HG03520 (cell line): ENCODE measurements around the gene CCSER1.
"Not testable (repeated sequence)": the region's sequence is repeated elsewhere in the genome, so short reads cannot be mapped to it uniquely, and the experiment has no call there.

Experiments
- ATAC-seq: cut with Tn5 transposase; IDR thresholded peaks from one replicate; pipeline ENCODE4 v1.9.1; 2021; ENCODE audit warnings: mild to moderate bottlenecking, moderate library complexity; ENCODE audit not compliant: unreplicated experiment

CCSER1 gene

DNA sequence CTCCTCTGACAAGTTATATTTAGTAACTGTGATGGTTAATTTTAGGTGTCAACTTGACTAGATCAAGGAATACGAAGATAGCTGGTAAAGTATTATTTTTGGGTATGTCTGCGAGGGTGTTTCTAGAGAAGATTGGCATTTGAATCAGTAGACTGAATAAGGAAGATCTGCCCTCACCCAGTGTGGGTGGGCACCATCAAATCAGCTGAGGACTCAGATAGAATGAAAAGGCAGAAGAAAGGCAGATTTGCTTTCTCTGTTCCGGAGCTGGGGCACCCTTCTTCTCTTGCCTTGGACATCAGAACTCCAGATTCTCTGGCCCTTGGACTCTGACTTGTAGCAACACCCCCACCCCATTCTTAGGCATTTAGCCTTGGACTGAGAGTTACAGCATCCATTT lies 981.6 kb downstream of the CCSER1 start:
- no peak for ATAC-seq

DNA sequence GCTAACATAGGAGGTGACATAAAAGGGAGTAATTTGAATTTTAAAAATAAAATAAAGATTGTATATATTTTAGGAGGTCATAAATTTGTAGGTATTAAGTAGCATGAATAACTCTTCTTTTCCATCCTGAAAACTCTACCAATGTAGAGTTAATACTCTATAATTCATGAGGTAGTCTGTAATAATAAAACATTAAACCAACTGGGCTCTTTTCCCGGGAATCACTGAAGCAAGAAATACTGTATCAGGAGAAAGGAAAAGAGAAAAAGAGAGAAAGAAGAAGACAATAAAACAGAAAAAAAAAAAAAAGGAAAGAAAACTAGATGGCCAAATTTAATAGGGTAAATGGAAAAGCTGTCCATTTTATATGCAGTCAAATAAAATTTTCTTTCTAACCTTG lies 984.4 kb downstream of the CCSER1 start:
- no peak for ATAC-seq

DNA sequence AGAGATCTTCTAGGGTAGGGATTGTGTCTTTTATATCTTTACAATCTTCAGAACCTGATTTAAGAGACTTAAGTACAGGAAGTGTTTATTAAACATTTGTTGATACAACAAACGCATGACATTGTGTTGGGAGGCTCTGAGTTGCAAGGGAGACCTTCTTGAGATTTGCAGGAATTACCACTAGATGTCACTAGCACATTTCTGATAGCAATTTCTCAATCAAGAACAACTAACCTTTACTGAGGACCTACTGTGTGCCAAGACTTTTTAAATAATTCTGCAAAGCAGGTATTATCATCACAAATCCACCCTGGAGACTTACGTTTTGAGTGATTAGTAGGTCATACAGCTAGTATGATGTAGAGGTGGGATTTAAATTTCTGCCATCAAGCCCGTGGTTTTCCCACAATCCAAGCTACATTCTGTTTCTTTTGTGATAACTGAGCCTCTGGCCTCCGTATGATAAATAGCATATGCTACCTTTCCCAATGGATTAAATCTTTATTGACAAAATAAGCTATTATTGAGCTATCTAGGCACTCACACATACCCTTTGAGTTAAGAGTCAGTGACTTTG lies 986.0 kb downstream of the CCSER1 start:
- no peak for ATAC-seq

DNA sequence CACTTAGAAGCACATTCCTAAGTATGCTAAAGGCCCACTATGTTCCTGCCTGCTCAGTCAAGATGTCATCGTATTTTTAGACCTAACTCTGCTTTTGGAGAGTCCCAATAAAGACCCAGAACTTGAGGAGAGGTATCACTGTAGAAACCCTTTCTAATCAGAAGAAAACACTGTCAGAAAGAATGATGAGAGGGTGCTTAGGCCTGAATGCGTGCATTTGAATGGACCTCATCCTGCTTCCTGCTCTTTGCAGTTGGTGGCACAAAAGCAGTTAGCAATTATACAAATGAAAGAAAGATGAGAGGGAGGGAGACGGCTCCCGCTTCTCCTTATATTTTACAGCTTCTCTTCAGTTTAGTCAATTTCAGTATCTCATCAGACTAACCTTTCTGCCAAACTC lies 987.2 kb downstream of the CCSER1 start:
- ATAC-seq: no peak

DNA sequence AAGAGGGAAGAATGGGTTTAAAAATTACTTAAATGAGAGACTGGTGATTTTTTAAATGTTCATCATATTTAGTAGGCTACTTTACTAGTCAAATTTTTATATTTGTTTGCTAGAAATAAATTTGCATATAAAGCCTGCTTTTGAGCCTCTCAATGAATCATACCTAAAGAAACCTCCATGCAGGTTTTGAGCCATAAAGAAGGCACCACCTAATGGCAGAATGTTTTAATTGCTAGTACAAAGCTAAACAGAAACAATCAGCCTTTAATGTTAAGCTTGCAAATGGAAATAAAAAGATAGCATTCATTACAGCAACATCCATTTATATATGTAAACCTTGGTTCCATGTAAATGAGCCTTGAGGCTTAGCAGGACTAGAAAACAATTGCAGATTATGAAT lies 989.7 kb downstream of the CCSER1 start:
- ATAC-seq: peak; percentile 51

DNA sequence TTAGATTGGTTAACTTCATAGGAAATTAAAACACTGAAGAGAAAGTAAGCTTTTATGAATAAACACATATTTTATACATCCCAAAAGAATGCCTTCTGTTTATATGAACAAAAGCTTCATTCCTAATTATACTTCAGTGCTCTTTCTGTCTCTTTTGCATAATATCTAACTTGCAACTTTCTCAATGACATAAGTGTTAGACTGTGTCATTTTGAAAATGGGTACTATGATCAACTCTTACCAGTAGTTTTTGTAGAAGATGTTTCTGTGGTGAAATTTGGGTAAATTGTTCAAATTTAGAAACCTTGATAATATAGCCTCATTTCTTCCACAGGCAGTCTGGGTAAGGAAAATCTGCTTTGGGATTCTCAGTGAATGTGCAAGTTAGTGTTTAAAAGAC lies 991.4 kb downstream of the CCSER1 start:
- peak; percentile 55 for ATAC-seq

DNA sequence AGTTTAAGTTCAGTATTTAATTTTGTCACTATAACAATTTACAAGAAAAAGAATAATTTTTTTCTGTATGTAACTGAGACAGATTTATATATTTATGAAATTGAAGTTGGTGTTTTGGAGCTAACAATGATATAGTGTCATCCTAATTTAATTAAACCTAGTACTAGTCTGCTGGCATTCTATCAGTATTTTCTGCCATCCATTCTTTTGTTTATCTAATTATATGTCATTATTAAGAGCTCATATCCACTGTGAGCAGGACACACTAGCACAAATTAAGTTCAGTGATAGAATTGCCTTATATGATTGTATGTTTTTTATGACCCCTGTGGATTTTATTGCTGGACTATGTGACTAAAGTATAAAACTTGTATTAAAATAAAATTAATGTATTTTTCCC lies 996.5 kb downstream of the CCSER1 start:
- ATAC-seq: no peak

DNA sequence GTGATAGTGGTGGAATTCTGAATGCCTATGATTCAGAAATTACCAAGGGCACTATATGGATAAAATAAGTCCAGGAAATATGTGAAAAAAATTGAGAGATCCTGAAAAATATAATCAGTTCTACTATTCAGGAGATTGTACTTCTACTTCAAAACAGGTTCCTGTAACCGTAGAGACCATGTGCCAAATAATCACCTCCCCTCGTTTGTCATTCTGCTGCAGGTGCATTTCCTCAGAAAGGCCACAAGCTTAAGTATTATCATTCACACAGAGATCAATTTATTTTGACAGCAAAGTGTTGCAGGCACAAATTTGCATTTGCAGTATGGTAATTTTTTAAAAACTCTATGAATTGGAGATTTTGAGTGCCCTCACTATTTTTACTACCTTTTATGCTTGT lies 1000.0 kb downstream of the CCSER1 start:
- no peak for ATAC-seq

DNA sequence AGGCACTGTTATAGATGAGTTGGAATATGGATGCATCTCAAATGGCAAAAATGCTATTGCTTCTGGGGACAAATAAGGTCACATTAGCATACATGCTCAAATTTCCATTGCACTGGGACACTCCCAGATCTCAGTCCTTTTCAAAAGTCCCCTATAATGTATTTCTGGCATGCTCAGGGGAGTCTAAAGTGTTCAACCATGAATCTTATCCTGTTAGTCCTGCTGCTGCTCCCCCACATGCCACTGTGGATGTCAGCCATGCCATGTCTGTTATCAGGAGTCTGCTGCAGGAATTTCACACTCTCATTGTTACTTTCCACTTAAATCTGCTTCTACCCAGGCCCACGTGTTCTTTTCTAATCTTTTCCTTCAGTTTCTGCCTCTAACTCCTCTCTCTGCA lies 1000.6 kb downstream of the CCSER1 start:
- ATAC-seq: no peak

DNA sequence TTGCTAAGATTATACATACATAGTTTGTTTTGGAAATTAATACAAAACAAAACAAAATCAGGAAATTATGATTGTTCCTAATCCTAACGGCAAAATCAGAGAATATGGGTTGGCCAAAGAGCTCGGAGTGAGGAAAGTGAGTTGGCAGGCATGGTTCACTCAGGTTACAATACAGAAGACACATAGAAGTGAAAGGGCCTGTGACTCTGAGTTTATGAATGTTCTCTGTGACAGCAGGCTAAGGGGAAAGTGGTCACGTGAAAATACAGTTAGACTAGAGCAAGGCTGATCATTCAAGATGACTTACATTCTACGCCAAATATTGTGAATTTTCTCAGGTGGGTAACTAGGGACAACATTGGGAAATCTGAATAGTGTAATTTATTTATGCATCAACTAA lies 1001.3 kb downstream of the CCSER1 start:
- ATAC-seq: no peak

DNA sequence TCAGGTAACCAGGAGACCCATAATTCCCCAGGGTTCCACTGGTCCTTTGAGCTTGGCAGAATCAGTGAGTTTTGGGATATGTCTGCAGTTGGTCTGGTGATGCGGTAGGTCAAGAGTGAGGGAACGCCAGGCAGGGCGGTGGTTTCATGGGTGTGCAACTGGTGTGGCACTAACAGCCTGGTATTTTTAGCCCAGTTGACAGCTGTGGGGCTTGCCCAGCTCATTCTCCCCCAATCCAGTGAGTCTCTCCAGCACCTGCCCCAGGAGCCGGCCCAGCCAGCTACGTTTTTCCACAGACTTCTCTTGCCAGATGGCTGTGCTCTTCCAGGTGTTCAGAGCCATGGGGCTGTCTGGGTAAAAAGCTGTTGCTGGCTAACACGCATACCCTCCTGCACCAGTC lies 1019.9 kb downstream of the CCSER1 start:
- no peak for ATAC-seq

DNA sequence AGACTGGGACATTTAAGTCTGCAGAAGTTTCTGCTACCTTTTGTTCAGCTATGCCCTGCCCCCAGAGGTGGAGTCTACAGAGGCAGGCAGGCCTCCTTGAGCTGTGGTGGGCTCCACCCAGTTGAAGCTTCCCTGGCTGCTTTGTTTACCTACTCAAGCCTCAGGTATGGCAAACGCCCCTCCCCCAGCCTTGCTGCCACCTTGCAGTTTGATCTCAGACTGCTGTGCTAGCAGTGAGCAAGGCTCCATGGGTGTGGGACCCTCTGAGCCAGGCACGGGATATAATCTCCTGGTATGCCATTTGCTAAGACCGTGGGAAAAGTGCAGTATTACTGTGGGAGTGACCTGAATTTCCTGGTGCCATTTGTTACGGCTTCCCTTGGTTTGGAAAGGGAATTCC lies 1026.8 kb downstream of the CCSER1 start:
- ATAC-seq: not testable (repeated sequence)

DNA sequence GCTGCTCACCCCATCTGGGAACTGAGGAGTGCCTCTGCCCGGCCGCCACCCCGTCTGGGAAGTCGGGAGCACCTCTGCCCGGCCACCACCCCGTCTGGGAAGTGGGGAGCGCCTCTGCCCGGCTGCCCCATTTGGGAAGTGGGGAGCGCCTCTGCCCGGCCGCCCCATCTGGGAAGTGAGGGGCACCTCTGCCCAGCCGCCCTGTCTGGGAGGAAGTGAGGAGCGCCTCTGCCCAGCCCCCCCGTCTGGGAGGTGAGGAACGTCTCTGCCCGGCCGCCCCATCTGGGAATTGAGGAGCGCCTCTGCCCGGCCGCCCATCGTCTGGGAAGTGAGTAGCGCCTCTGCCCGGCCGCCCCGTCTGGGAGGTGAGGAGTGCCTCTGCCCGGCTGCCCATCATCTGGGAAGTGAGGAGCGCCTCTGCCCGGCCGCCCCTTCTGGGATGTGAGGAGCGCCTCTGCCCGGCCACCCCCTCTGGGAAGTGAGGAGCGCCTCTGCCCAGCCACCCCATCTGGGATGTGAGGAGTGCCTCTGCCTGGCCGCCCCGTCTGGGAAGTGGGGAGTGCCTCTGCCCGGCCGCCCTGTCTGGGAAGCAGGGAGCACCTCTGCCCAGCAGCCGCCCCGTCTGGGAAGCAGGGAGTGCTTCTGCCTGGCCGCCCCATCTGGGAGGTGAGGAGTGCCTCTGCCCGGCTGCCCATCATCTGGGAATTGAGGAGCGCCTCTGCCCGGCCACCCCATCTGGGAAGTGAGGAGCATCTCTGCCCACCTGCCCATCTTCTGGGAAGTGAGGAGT lies 1040.9 kb downstream of the CCSER1 start:
- not testable (repeated sequence) for ATAC-seq

DNA sequence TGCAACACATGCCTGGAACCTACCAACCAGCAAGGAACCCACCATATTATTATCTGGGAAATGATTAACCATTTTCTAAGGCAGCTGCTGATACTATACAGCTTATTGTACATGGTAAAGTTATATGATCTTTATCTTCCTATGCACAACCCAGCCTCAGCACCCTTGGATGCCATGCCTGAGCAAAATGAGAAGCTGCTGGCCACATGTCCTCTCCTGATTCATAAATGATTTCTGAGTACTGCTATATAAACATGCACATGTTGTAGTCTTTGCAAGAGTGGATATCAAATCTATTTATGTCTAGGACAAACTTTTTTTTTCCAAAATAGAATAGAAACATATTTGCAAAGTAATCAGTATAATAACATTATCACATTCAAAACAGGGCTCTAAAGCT lies 1043.6 kb downstream of the CCSER1 start:
- no peak for ATAC-seq

DNA sequence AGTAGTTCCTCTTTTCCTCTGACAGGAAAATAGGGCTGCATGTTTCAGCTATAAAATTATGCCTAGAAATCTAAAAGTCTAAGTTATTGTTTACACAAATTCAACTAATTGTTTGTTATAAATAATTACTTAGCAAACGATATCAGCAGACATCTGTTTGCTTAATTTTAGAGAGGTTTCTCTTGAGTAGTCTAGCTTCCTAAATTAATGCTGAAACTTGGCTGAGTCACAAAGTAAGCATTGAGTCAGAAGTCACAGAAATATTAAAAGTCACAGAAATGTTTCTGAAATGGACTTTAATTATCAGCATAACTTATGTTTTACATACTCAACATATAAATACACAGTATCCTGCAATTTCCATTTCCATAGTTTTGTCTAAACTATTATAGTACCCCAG lies 1044.0 kb downstream of the CCSER1 start:
- no peak for ATAC-seq

DNA sequence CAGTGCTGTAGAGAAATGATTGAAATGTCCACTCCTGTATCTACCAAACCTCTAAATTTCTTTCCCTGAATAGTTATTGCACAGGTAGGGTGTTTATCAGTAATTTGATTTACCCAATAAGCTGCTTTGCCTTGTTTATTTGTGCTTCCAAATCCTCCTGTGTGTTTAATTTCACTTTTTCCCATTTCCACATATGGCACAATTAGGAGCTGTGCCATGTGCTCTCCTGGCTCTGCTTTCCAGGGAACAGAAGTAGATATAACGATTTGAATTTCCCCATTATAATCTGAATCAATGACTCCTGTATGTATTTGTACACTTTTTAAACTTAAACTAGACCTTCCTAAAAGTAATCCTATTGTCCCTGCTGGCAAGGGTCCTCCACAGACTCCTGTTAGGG lies 1057.9 kb downstream of the CCSER1 start:
- ATAC-seq: not testable (repeated sequence)

DNA sequence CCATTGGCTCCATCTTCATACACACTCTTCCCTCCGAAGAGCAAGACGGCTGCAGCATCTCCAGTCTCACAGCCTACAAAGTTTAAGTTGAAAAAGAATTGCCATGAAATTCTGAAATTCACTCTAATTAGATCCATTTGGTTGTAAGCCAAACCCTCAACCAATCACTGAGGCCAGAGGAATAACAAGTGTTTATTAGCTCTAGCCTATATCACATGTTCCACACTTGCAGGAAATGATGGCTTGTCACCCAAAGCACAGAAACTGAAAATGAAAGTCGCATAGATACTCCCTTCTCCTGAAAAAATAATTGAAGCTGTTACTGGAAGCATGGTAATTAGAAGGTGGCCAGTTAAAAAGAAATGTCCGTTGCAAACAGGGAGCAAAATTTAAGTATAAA lies 1071.8 kb downstream of the CCSER1 start:
- ATAC-seq: no peak

DNA sequence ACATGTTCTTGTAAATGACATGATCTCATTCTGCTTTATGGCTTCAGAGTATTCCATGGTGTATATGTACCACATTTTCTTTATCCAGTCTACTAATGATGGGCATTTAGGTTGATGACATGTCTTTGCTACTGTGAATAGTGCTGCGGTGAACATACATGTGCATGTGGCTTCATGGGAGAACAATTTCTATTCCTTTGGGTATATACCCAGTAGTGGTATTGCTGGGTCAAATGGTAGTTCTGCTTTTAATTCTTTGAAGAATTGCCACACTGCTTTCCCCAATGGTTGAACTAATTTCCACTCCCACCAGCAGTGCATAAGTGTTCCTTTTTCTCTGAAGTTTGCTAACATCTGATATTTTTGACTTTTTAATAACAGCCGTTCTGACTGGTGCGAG lies 1080.3 kb downstream of the CCSER1 start:
- ATAC-seq: no peak

DNA sequence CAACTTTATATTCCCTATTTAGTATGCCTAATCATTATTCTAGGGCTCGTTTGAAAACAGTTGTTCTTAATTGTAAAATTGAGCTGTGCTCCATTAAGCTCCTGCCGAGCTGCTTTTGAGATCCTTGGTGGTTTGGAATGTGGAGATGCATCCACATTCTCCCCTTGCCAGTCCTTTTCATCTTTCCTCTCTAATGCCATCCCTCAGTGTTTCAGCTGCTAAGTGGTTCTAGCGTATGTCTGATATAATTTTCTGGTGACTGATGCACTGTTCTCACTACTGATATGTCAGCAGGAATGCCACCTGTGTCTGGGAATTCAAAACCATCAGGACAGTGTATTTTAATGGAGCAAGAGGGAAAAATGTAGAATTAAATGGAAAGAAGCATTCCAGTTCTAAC lies 1085.0 kb downstream of the CCSER1 start:
- no peak for ATAC-seq

DNA sequence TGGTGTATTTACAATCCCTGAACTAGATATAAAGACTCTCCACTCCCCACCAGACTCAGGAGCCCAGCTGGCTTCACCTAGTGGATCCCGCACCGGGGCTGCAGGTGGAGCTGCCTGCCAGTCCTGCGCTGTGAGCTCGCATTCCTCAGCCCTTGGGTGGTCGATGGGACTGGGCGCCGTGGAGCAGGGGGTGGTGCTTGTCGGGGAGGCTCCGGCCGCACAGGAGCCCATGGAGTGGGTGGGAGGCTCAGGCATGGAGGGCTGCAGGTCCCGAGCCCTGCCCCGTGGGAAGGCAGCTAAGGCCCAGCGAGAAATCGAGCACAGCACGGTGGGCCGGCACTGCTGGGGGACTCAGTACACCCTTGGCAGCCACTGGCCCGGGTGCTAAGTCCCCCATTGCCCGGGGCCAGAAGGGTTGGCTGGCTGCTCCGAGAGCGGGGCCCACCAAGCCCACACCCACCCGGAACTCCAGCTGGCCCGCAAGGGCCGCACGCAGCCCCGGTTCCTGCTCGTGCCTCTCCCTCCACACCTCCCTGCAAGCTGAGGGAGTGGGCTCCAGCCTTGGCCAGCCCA lies 1090.7 kb downstream of the CCSER1 start:
- ATAC-seq: not testable (repeated sequence)

DNA sequence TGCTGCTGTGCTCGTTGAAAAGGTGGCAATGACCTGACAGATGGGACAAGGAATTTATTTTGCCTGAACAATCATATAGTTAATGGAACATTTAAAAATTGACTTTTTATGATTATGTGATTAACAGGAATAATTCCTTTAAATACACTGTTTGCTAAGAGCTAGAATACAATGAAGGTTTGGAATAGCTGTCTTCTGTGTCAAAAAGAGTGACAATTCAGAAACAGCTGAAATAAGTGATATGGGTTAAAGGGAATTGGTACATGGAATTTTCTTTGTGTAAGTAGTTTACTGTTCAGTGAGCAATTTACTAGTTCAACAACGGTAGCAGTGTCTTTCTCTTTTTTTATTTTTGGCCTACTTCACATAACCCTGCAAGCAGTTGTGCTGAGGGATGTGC lies 1093.1 kb downstream of the CCSER1 start:
- no peak for ATAC-seq

DNA sequence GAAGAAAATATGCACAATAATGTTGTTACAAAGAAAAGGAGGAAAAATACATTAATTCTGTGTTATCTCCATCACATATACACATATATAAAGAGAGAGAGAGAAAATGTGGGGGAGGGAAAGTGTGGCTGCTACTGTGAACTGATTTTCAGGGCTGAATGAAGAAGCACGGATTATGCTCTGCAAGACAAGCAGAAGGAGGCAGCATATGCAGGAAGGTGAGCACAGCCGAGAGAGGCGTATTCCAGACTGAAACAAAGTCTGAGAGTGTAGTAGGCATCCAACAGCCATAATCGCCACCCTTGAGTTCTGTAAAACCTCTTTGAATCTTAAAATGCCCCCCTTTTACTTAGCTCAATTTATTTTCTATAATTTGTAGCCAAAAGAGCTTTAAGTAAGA lies 1094.8 kb downstream of the CCSER1 start:
- no peak for ATAC-seq
